GM19438 (cell line): Measurements from ENCODE around the gene PCID2.

ENCODE experiments used
- ATAC-seq: cut with Tn5 transposase; IDR thresholded peaks from one replicate; pipeline ENCODE4 v1.9.1; 2021; ENCODE audit warnings: low read depth; ENCODE audit not compliant: unreplicated experiment

The PCID2 gene

DNA sequence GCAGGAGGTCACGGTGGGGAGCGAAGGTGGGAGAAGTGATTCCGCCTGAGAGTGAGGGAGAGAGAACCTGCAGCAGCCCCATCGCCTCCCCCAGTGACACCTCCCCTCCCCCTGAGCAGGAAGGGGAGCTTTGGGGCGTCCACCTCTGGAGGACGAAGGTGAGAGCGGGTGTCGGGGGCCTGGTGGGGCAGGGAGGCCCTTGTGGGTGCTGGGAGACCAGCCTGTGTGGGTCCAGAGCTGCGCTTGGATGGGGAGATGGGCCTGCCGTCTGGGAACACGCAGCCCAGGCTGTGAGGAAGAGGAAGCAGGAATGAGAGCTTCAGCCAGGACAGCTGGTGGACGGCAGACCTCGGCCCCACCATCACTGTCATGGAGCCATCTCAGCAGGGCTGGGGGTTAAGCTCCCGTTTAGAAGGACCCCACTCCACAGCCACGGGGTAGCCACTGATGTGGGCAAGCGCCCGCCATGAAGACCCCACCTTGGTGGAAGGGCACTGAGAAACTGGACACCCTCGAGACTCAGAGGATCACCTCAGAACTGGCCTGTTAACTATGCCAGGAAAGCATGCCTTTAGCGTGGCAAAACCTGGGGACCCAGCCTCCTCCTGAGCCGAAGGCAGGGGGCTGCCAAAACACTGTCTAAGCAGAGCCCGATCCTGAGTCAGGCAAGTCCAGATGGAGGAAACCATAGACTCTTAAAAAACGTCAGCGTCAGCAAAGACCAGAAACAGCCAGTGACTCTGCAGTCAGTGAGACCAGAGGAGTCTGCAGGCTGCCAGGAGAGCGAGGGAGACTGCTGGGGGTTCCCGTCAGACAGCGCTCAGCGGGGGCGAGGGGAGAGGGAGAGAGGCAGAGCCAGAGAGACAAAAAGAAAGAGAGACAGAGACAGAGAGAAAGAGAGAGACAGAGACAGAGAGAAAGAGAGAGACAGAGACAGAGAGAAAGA, 56.5 kb downstream of the PCID2 start:
- no peak for ATAC-seq

DNA sequence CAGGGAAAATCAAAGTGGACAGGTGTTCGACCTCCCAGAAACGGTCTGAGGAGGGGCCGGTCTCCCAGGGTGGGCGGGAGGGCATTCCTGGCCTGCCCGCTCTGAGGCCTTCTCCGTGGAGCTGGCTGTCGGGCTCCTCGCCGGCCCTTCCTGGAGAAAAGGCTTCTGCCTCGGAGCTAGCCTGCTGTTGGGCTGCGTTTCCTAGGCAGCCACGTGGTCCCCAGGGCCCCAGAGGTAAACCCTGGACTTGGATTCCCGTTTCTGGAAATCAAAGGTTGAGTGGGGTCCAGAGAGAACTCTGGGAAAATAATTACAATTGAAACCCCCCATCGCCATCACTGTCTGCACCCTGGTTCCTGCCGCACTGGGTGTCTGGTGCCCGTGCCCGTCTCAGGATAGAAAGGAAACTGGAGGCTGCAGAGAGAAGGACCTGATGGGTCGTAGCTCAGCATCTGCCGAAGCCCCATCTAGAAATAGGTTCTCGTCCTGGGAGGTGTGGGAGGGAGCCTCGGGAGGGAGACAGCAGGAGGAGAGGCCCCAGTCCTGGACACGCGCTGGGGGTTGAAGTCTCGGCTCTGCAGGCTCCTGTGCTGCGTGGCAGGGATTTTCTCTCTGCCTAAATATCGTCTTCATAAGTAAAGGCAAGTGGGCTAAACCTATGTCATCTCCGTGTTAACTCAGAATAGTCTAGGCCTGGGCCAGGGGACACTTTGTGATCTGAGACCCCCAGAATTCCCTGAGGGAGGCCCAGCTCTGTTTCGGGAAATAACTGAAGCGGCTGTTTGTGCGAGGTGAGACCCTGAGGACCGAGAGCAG, 57.7 kb downstream of the PCID2 start:
- no peak for ATAC-seq

DNA sequence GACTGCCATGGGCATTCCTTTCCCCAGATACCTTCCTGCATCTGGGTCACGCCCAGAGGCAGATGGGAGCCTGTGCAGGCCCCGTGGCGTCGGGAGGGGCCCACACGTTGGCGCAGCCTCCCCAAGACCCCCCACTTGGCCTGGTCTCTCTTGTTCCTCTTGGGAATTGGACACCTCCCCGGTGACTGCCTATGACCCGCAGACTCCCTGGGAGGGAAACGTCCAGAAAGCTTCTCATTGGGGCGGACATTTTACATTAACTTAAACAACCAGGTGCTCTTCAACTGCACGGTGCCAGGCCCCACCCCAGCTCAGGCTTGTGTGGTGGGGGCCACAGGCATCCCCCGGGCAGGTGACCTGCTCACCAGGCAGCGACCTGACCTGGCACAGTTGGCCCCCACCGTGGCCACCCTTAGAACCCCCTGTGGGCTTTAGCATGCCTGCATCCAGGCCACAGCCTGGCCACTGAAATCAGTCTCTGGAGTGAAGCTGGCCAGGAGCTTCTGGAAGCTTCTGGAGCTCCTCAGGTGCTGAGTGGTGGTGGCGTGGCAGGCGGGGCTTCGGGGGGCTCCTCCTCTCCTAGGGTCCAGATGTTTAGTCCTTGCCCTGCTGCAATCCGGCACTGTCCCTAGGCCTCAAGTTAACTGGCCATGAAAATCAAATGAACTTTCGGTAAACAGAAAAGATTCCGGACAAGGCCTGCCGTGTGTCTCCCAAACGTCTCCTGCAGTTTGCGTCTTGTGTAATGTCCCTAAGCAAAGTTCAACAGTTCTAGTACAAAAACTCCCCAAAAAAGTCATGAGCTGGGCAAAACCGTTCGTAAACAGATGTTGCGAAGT, 58.5 kb downstream of the PCID2 start:
- ATAC-seq: no peak

DNA sequence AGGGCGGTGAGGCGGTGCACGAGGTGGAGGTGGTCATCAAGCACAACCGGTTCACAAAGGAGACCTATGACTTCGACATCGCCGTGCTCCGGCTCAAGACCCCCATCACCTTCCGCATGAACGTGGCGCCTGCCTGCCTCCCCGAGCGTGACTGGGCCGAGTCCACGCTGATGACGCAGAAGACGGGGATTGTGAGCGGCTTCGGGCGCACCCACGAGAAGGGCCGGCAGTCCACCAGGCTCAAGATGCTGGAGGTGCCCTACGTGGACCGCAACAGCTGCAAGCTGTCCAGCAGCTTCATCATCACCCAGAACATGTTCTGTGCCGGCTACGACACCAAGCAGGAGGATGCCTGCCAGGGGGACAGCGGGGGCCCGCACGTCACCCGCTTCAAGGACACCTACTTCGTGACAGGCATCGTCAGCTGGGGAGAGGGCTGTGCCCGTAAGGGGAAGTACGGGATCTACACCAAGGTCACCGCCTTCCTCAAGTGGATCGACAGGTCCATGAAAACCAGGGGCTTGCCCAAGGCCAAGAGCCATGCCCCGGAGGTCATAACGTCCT, 59.4 kb downstream of the PCID2 start:
- no peak for ATAC-seq

DNA sequence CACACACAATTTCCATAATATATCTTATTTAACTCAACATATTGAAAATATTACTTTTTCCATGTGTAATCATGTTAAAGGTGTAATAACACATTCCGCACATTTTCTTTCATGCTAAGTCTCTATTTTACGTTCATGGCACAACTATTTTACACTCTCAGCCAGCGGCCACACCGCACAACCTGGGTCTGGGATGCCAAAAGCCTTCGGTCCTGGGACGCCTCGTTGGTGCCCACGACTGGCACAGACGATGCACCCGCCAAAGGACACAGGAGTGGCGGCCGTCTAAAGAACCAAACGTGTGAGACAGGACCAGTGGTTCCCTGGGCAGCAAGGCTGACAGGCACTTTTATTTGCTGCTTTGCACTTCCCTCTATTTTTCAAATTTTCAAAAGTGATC, 60.1 kb downstream of the PCID2 start:
- no peak for ATAC-seq

DNA sequence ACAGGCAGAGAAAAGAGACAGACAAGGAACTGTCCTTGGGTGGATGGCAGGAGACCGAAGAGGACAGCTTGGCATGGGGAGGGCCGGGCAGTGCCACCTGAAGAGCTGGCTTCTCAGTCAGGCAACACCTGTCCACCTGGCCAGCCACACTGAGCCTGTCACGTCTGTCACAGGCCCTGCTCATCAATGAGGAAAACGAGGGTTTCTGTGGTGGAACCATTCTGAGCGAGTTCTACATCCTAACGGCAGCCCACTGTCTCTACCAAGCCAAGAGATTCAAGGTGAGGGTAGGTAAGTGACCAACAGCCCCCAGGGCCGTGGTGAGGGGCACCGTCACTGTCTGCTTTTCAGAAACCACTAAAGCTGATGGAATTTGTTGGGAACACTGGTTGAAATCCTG, 61.3 kb downstream of the PCID2 start:
- ATAC-seq: no peak

DNA sequence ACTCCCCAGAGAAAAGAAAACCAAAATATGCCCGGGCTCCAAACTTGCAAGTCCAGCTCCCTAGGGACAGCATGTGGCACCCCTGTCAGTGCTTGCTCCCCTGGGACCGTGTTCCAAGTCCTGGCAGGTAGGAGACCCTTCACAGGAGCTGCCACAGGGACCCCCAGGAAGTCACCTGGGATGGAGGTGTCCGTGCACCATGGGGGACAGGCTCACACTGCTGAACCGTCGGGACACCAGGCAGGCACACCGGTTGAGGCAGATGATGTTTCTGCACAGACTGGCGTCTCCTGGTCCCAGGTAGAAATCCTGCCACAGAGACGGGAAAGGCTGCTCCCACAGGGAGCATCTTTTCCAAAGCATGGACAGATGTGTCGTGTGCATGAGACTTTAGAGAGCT, 61.7 kb downstream of the PCID2 start:
- no peak for ATAC-seq

DNA sequence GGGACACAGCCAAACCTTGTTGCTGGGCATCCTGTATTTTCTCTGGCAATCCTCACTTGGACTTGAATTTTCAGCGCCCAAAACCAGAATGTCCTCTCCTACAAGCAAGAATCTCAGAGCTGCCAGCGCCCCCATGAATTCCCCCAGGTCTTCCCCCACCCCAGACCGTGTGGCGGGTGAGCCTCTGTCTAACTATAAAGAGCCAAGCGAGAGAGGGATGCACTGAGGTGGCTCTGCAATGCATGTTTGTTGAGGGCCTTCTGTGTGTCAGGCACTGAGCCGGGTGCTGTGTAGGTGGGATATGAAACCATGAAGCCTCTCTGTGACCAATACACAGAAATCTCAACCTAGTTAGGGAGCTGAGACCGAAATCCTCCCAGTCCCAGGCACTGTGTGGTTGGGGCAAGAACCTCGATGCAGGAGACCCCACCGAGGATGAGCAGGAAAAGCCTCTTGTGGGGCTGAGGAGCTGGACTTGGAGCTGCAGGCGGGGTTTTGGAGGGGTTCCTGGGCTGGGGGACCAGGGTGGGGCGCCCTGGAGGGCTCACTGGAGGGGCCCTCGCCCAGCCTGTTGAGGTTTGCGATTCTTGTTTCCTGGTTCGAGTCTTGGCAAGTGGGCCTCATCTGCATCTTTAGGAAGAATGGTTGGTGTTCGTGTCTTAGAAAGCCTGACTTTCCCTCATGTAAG, 62.4 kb downstream of the PCID2 start:
- no peak for ATAC-seq

DNA sequence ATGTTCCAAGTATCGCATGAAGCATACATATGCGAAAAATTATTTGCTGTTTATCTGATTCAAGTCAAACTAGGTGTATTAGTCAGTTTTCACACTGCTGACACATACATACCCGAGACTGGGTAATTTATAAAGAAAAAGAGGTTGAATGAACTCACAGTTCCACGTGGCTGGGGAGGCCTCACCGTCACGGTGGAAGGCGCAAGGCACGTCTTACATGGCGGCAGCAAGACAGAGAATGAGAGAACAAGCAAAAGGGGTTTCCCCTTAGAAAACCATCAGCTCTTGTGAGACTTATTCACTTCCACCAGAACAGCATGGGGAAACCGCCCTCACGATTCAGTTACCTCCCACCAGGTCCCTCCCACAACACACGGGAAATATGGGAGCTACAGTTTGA, 63.0 kb downstream of the PCID2 start:
- ATAC-seq: no peak

DNA sequence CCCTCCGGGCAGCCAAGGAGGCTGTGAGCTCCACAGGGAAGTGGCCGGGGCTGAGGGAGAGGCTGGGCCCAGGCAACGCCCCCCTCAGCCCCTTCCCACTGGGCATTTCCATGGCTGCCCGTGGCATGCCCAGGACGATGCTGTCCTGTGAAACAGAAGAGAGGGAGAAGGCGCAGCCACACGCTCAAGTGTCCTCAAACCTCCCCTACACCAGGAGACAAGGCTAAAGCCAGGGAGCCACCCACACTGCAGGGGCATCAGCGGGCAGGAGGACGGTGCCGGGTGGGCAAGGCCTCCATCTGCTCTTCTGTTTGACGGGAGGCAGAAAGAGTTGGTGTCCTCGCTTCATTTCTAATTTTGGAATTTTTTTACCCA, 64.2 kb downstream of the PCID2 start:
- ATAC-seq: no peak

DNA sequence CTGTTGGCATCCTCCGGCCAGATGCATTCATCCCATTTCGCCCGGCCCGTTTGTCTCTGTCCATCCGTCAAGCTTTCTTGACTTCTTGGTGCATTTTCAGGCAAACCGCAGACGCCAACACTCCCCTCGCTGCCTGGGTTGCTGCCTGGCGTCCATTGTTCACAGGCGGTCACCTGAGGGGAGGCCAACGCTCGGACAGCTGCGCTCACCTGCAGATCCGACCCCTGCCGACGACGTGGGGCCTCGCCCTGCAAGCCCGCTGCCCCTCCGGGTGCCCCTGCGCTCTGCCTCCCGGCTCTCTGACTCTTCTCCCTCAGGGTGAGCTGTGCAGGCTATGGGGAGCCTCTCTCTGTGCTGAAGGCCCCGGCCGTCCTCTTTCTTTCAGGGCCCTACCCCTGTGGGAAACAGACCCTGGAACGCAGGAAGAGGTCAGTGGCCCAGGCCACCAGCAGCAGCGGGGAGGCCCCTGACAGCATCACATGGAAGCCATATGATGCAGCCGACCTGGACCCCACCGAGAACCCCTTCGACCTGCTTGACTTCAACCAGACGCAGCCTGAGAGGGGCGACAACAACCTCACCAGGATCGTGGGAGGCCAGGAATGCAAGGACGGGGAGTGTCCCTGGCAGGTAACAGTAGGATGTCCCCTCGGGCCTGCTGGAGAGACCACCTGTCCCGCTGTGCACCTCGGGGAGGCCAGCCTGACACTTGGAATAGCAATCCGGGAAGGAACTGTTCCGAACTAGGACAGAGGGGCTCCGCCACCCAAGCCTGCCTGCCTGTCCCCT, 64.8 kb downstream of the PCID2 start:
- no peak for ATAC-seq

DNA sequence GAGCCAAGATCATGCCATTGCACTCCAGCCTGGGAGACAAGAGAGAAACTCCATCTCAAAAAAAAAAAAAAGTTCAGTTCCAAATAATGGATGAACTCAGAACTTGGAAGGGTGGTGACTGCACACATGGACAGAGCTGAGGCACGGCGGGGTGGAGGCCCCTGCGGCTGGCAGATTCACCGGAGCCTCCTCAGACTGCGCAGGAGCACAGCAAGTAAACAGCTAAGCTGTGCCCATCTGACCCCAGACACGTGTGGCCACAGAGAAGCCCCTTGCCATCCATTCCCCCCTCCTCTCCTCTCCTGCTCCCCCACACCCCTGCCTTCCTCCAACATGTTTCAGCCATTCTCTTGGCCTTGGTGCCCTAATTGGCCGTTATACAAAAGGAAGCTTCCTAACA, 65.6 kb downstream of the PCID2 start:
- no peak for ATAC-seq

DNA sequence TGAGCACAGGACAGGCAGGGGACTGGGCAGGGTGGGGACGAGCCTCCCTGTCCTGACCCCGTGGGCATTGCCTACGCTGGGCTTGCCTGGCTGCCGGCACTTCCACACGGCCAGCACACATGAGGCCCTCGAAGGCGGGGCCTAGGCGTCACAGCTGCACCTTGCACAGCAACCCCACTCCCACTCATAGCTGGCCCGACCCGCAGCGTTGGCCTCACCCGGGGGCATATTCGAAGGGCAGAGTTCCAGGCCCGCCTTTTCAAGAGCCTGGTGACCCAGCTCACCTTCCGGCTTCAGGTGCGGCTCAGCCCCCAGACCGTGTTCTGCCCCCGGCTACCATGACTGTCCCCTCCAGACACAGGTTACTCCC, 66.9 kb downstream of the PCID2 start:
- no peak for ATAC-seq

DNA sequence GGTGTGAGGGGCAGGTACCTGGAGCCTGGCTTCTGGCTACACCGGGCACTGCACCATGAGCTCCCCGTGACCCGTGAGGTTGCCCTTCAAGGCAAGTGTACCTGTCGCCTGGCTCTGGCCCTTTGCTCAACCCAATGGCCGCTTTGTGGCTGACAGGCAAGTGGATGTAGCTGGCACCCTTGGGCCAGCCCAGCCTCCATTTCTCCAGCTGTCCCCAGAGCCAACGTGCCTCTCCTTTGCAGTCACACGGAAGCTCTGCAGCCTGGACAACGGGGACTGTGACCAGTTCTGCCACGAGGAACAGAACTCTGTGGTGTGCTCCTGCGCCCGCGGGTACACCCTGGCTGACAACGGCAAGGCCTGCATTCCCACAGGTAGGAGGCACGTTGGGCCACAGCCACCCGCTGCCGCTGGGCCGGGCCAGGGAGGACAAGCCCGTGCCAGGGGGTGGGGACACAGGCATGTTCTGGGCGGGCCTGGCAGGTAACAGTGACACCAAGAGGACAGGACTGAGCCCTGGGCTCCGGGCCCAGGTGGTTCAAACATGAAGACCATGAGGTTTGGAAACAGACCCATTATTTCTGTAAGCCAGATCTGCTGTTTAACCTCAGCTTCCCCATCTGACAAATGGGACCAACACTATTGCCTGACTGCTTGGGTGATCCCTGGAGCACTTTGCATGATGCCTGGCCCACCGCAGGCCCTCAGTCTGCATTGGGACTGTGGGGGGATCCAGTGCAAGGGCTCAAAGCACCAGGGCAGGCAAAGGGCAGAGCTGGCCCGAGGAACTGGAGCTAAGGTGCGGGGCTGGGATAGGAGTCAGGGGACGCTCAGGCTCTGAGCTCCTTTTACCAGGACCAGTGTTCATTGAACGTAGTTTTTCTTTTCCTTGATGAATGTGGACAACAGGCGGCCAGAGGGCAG, 67.5 kb downstream of the PCID2 start:
- ATAC-seq: no peak

DNA sequence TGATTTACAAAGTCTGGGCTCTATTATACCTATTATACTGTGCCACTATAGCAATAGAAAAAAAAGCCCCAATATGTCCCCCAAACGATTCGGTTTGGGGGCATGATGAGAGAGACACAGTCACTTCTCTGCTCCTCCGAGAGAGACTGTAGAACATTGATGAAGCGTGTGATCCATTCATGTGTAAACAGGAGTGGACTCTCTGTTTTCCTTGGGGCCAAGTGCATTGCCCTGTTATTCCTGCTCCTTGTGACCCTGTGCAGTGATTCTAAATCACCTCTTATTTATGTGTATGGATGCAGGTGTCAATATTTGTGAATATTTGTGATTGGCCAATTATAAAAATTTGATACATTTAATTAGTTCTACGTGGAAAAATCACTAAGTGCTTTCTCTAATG, 68.9 kb downstream of the PCID2 start:
- ATAC-seq: no peak

DNA sequence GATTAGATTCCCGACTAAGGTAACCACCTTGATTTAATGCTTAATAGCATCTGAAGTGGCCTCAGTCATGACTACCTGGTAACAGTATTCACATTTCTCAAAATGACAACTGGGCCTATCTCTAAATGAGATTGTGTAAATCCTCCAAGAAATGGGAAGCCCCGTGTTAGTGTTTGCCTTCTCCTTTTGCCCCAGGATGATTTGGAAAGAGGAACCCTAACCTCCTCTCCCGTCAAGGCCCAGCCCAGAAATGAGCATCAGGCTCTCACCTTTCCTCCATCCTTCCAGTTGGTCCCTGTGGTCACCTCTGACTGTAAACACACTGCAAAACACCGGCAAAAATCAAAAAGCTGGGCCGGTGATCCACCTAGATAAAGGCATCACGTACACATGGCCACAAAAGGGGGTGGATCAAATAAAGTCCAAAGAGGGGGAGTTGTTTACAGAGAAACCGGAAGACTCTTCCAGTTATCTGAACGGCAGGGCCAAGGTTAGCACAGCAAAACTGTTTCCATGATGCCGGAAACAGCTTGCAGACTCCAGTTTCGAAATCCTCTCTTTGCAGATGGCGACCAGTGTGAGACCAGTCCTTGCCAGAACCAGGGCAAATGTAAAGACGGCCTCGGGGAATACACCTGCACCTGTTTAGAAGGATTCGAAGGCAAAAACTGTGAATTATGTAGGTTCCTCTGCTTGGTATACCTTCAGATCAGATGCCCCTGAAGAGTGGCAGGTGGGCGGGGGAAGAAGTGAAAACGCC, 69.5 kb downstream of the PCID2 start:
- no peak for ATAC-seq

DNA sequence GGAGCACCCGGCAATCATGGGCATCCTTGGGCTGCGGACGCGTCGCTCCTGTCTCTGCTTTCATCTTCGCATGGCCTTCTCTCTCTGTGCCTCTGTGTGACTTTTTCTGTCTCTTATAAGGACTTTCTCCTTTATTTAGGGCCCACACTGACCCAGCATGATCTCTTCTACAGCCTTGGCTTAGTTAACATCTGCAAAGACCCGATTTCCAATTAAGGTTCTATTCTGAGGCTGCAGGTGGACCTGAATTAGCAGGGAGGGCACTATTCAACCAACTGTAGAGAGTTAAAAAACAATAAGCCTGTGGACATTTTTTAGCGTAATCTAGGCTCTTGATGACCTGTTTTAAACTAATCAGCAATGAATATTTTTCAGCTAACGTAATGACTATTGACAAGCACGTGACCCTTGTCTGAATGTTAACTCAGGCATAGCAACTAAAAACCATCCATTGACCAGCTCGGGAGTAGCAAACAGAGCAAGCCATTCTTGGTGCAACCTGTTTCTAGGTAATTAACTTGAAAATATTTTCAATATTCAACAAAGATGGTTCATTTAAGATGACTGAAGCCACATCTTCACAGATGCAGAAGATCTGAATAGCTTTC, 70.7 kb downstream of the PCID2 start:
- no peak for ATAC-seq
